WERI-Rb-1 (cell line): Measurements from ENCODE around the gene NAIF1.

ENCODE experiments used
- DNase-seq: peaks from one replicate; pipeline ENCODE4 v3.0.0-alpha.2; 2020
- H3K27ac ChIP-seq: fragments of 250-450 bp; sonication (Bioruptor Pico); 2 replicates; pipeline ENCODE4 v1.5.1; 2020; ENCODE audit warnings: mild to moderate bottlenecking, moderate library complexity
- H3K27me3 ChIP-seq: fragments of 250-450 bp; sonication (Bioruptor Pico); 2 replicates; pipeline ENCODE4 v1.5.1; 2021; ENCODE audit warnings: mild to moderate bottlenecking, low read depth, moderate library complexity; ENCODE audit not compliant: insufficient read depth, severe bottlenecking
- H3K36me3 ChIP-seq: fragments of 250-450 bp; sonication (Bioruptor Pico); 2 replicates; pipeline ENCODE4 v1.5.1; 2020; ENCODE audit warnings: mild to moderate bottlenecking, moderate library complexity
- H3K4me3 ChIP-seq: 2 replicates; pipeline ENCODE4 v1.5.1; 2011; ENCODE audit warnings: low read depth, mild to moderate bottlenecking, control low read depth, low read length
- H3K9me3 ChIP-seq: fragments of 250-450 bp; sonication (Bioruptor Pico); 2 replicates; pipeline ENCODE4 v1.5.1; 2021; ENCODE audit warnings: mild to moderate bottlenecking, moderate library complexity; ENCODE audit not compliant: severe bottlenecking
- TF ChIP-seq, protein P1 (sequence below): IDR thresholded peaks from 2 replicates; pipeline ENCODE4 v1.5.1; 2011; ENCODE audit warnings: low read depth, mild to moderate bottlenecking, control low read depth, inconsistent platforms, low read length

Gene NAIF1

DNA sequence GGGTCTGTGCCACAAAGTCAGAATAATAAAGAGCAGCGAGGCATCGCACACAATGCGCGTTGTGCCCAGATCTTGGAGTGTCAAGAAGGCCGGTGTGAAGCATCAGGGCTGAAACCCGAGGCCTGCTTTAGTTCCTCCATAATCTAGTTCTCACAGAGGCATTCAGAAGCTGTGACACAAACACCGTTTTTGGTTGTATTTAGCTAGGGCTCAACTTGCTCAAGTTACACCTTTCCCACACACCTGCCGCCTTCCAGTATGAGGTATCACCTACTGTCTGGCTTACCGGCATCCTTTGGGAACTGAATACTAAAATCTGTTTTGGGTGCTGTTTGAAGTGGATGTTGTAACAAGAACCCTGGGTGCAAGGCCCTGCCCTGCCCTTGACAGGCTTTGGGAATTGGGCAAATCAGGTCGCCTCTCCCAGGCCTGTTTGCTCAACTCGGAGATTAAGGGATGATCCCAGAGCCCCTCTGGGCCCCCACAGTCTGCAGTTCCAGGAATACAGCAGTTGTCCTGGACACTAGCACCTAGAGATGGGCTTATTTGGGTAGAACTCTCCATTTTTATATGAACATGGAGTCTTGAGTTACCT, 27.9 kb upstream of the NAIF1 start:
- H3K9me3 ChIP-seq = no peaks in the 10 kb centered on the region
- no peak overlapping the region for H3K4me3 ChIP-seq
- TF ChIP-seq, protein P1, sequence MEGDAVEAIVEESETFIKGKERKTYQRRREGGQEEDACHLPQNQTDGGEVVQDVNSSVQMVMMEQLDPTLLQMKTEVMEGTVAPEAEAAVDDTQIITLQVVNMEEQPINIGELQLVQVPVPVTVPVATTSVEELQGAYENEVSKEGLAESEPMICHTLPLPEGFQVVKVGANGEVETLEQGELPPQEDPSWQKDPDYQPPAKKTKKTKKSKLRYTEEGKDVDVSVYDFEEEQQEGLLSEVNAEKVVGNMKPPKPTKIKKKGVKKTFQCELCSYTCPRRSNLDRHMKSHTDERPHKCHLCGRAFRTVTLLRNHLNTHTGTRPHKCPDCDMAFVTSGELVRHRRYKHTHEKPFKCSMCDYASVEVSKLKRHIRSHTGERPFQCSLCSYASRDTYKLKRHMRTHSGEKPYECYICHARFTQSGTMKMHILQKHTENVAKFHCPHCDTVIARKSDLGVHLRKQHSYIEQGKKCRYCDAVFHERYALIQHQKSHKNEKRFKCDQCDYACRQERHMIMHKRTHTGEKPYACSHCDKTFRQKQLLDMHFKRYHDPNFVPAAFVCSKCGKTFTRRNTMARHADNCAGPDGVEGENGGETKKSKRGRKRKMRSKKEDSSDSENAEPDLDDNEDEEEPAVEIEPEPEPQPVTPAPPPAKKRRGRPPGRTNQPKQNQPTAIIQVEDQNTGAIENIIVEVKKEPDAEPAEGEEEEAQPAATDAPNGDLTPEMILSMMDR = no peak
- peaks cover 13% of the 10 kb centered on the region for H3K36me3 ChIP-seq
- no peaks in the 10 kb centered on the region for H3K27me3 ChIP-seq
- DNase-seq = peak; percentile 65
- H3K27ac ChIP-seq = peak overlapping the region; percentile 50

DNA sequence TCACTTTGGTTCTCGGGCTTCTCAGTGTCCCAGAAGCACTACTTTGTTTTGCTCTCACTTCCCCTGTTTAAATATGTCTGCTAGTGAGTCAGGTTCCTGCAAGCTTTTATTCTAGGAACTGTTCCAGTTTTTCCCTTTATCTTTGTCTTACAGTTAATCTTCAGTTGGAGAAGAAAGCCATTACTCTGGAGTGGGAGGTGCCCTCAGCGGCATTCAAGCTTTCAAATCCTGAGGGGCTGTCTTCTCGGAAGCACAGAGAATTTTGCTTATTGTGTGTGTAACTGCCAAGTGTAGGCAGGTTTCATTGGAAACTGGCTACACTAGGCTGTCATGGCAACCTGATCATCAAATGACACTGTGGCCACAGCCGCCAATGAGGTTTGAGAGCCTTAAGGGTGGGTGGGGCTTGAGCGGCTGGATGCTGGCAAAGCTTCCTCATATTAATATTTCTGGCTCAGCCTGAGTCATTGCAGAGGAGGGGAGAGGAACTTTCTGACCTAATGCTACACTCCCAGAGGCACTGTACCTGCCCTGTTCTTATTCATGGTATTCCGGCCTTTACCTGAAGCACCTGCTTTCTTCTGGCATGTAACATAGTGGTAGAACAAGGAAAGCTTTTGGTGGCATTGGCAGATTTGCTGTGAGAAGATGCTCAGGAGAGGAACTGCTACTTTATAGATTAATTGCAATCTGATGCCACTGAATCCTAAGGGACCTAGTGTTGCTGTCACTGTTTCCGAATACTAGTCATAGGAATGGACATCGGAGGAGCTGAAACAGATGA, 27.2 kb upstream of the NAIF1 start:
- Histone ChIP-seq H3K36me3 (peaks cover 9% of the 10 kb centered on the region), H3K27me3 (no peaks in the 10 kb centered on the region), H3K9me3 (no peaks in the 10 kb centered on the region), H3K4me3 (no peak overlapping the region), H3K27ac (peak overlapping the region; percentile 50)
- TF ChIP-seq, protein P1 = no peak
- peak; percentile 73 for DNase-seq

DNA sequence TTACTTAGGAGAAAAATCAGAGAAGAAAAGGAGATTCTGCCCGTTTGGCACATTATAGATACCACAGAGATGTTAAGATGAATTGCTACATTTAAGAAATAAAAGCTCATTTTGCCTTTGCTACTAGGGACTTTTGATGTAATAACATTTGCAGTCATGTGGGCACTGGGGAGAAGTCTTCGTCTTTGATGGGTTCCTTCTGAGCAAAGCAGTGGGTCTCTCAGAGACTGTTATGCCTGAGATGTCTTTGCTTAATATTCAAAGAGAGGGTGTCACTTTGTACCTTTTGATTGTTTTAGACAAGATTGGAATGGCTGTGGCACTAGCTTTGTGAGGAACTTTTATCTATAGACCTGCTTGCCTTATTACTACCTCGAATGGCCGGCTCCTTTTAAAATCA, 25.9 kb upstream of the NAIF1 start:
- peaks cover 12% of the 10 kb centered on the region for H3K36me3 ChIP-seq
- TF ChIP-seq, protein P1 = no peak
- H3K9me3 ChIP-seq = no peaks in the 10 kb centered on the region
- no peak overlapping the region for H3K4me3 ChIP-seq
- no peak overlapping the region for H3K27ac ChIP-seq
- DNase-seq = no peak
- H3K27me3 ChIP-seq = no peaks in the 10 kb centered on the region

DNA sequence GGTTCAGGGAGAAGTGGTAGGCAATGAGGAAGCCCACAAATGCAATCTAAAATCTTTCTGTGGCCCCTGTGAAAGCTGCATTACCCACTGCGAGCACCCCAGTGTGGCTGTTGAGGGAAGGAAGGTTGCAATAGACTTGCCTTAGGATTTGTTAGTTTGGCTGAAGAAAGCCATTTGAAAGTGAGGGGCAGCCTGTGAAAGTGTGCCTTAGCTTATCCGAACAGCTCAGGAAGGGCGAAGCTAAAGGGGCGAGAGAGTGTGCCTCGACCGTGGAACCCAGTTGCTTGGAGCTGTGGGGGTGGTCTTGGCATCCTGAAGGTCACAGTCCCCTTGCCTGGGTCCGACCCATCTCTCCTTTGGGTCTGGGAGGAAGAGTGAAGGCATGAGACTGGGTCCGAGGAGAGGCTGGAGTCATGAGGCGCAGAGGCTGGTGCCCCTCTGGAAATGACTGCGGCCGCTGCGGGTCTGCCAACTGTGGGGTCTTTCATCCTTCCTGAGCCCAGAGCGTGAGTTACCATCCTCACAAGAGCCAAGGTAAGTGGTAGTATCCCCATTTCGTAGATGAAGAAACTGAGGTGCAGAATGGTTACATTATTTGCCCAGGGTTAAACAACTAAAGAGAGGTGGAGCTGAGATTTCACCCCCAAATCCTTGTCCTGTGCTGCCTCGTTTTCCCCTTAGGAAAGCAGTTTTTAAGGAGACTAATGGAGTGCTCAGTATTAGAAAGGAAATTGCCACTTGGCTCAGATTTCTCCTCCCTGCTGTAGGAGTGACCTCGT, 25.3 kb upstream of the NAIF1 start:
- Histone ChIP-seq H3K27ac (no peak overlapping the region), H3K4me3 (no peak overlapping the region), H3K36me3 (peaks cover 15% of the 10 kb centered on the region), H3K9me3 (no peaks in the 10 kb centered on the region), H3K27me3 (no peaks in the 10 kb centered on the region)
- no peak for DNase-seq
- TF ChIP-seq, protein P1 = no peak

DNA sequence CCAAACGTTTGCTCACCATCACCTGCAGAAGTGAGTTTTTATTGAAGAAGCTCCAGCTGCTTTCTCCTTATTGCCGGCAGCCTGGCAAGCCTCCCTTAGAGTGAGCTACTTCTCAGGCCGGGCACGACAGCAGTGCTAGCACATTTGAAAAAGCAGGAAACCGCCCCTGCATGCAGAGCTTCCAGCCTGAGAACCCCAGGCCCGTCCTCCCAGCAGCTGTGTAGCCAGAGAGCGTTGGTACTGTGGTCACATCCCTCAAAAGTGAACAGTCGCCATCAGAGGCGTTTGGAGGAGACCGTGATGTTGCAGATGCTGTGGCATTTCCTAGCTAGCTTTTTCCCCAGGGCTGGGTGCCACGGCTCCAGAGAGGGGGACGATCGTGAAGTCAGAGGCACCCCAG, 24.5 kb upstream of the NAIF1 start:
- H3K4me3 ChIP-seq = no peak overlapping the region
- H3K27ac ChIP-seq = no peak overlapping the region
- peaks cover 17% of the 10 kb centered on the region for H3K36me3 ChIP-seq
- no peaks in the 10 kb centered on the region for H3K9me3 ChIP-seq
- TF ChIP-seq, protein P1 = no peak
- no peaks in the 10 kb centered on the region for H3K27me3 ChIP-seq
- DNase-seq = no peak
